ENCODE data around the gene CXorf58. TPM values are rescaled to one million over a fixed set of nuclear protein-coding genes. Genes with fewer than 3 reads are reported as not detected.
A peak's percentile ranks its signal among the peaks of the same experiment; 100 is the strongest.
"Not testable (repeated sequence)": the region's sequence is repeated elsewhere in the genome, so short reads cannot be mapped to it uniquely, and the experiment has no call there.

The CXorf58 gene
- total RNA-seq, 1 experiment from 2014 or later = not detected

DNA sequence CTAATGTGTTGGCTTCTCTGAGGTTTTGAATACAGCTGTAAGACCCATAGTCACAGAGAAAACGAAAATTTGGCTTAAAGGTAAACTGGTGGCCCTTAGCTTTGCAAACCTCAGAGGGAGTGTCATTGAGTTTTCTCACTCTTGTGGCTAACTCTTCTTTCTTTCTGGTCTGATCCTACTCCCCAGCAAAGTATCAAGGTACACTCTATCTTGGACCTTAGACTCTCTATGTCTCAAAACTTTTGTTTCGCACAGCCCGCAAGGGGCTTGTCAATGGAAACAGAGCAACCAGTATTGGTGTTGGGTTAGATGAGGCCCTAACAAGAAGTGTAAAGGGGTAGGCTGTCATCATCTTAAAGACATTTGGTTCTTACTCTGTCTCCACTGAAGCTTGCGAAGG is 19.9 kb upstream of the CXorf58 start:
- intact Hi-C loops (cut with micrococcal nuclease) = no loop called here
- no peak for DNase-seq (ENCODE audit: unreplicated experiment)
- no peak overlapping the region for H3K4me3 Mint-ChIP-seq (ENCODE audit: unreplicated experiment)
- no peaks in the 10 kb centered on the region for H3K36me3 Mint-ChIP-seq (ENCODE audit: insufficient read depth, unreplicated experiment)
- TF ChIP-seq, protein P1, sequence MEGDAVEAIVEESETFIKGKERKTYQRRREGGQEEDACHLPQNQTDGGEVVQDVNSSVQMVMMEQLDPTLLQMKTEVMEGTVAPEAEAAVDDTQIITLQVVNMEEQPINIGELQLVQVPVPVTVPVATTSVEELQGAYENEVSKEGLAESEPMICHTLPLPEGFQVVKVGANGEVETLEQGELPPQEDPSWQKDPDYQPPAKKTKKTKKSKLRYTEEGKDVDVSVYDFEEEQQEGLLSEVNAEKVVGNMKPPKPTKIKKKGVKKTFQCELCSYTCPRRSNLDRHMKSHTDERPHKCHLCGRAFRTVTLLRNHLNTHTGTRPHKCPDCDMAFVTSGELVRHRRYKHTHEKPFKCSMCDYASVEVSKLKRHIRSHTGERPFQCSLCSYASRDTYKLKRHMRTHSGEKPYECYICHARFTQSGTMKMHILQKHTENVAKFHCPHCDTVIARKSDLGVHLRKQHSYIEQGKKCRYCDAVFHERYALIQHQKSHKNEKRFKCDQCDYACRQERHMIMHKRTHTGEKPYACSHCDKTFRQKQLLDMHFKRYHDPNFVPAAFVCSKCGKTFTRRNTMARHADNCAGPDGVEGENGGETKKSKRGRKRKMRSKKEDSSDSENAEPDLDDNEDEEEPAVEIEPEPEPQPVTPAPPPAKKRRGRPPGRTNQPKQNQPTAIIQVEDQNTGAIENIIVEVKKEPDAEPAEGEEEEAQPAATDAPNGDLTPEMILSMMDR (IDR thresholded peaks at IDR 0.05; ENCODE audit: unreplicated experiment) = no peak
- H3K4me1 Mint-ChIP-seq (ENCODE audit: insufficient read depth, unreplicated experiment) = peaks cover 25% of the 10 kb centered on the region
- ChIA-PET CTCF (interaction anchor here (1.2 to 1.7 kb wide), 2 partner anchors 14 to 106 kb away, joined by 3 to 7 read pairs; no protein-coding TSS in a partner anchor), POLR2A (interaction anchor here (0.7 to 3.3 kb wide), 2 partner anchors 13 to 138 kb away, joined by 3 to 12 read pairs; no protein-coding TSS in a partner anchor)
- BruUV-seq (replicated peaks) = no TSS peak
- H3K27me3 Mint-ChIP-seq (ENCODE audit: insufficient read depth, unreplicated experiment) = no peaks in the 10 kb centered on the region
- H3K27ac Mint-ChIP-seq (ENCODE audit: low read depth, unreplicated experiment) = no peak overlapping the region
- H3K9me3 Mint-ChIP-seq (ENCODE audit: unreplicated experiment) = peaks cover 5% of the 10 kb centered on the region

DNA sequence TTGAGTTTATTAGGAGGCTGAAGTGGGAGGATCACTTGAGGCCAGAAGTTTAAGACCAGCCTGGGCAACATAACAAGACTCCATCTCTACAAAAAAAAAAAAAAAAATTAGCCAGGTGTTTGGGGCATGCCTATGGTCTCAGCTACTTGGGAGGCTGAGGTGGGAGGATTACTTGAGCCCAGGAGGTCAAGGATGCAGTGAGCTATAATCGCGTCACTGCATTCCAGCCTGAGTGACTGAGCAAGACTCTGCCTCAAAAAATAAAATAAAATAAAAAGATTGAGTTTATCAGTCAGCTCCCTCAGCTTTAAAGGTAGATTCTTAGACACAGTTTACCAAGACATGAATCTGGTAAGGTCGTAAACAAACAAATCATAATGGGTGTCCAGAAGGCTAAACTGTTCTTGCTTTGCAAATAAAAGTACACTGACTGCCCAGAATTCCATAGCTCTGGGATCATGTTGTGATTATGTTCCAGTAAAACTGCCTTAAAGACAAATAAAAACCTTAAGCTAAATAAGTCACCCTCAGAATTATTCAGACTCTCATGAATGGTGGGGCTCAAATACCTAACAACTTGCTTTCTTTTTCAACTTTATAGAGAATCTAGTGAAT is 18.8 kb upstream of the CXorf58 start:
- ChIA-PET CTCF (interaction anchor here (0.6 to 1.7 kb wide), 7 partner anchors 9 to 150 kb away, joined by 3 to 7 read pairs (median 4); no protein-coding TSS in a partner anchor), POLR2A (interaction anchor here (0.6 to 3.3 kb wide), 6 partner anchors 9 to 147 kb away, joined by 3 to 13 read pairs (median 6); partner anchors contain the start of gene SAT1)
- no peaks in the 10 kb centered on the region for H3K36me3 Mint-ChIP-seq (ENCODE audit: insufficient read depth, unreplicated experiment)
- H3K4me1 Mint-ChIP-seq (ENCODE audit: insufficient read depth, unreplicated experiment) = peaks cover 14% of the 10 kb centered on the region
- intact Hi-C loops (cut with micrococcal nuclease) = no loop called here
- H3K27ac Mint-ChIP-seq (ENCODE audit: low read depth, unreplicated experiment) = peak overlapping the region; percentile 59
- TF ChIP-seq, protein P1 (IDR thresholded peaks at IDR 0.05; ENCODE audit: unreplicated experiment) = no peak
- DNase-seq (ENCODE audit: unreplicated experiment) = no peak
- peaks cover 5% of the 10 kb centered on the region for H3K9me3 Mint-ChIP-seq (ENCODE audit: unreplicated experiment)
- H3K4me3 Mint-ChIP-seq (ENCODE audit: unreplicated experiment) = no peak overlapping the region
- no TSS peak for BruUV-seq (replicated peaks)
- no peaks in the 10 kb centered on the region for H3K27me3 Mint-ChIP-seq (ENCODE audit: insufficient read depth, unreplicated experiment)

DNA sequence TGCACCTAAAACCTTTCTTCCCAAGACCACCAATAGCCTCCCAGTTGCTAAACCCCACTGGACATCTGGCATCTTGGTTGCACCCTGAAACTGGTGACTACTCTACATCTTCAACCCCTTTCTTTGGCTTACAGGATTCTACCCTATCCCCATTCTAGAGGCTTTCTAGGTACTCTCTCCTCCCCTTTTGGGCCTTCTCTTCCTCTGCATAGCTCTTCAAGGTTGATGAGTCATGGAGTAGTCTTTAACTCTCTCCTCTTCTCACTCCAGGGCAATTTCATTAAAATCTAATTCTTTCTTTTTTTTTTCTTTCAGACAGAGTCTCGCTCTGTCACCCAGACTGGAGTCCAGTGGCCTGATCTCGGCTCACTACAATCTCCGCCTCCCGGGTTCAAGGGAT is 16.9 kb upstream of the CXorf58 start:
- ChIA-PET POLR2A (interaction anchor here (3.3 kb wide), 1 partner anchor 10 kb away, joined by 12 read pairs; no protein-coding TSS in a partner anchor), CTCF (no interaction called here)
- peaks cover 5% of the 10 kb centered on the region for H3K9me3 Mint-ChIP-seq (ENCODE audit: unreplicated experiment)
- DNase-seq (ENCODE audit: unreplicated experiment) = peak; percentile 24
- H3K36me3 Mint-ChIP-seq (ENCODE audit: insufficient read depth, unreplicated experiment) = no peaks in the 10 kb centered on the region
- no TSS peak for BruUV-seq (replicated peaks)
- H3K4me3 Mint-ChIP-seq (ENCODE audit: unreplicated experiment) = no peak overlapping the region
- intact Hi-C loops (cut with micrococcal nuclease) = no loop called here
- TF ChIP-seq, protein P1 (IDR thresholded peaks at IDR 0.05; ENCODE audit: unreplicated experiment) = no peak
- no peak overlapping the region for H3K27ac Mint-ChIP-seq (ENCODE audit: low read depth, unreplicated experiment)
- no peaks in the 10 kb centered on the region for H3K27me3 Mint-ChIP-seq (ENCODE audit: insufficient read depth, unreplicated experiment)
- H3K4me1 Mint-ChIP-seq (ENCODE audit: insufficient read depth, unreplicated experiment) = peaks cover 6% of the 10 kb centered on the region

DNA sequence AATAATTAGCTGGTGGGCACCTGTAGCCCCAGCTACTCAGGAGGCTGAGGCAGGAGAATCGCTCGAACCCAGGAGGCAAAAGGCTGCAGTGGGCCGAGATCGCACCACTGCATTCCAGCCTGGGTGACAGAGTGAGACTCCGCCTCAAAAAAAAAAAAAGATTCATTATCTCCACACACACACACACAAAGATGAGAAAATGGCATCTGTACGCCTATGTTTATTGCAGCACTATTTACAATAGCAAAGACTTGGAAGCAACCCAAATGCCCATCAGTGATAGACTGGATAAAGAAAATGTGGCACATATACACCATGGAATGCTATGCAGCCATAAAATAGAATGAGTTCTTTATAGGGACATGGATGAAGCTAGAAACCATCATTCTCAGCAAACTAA is 12.8 kb upstream of the CXorf58 start:
- BruUV-seq (replicated peaks); intact Hi-C loops (cut with micrococcal nuclease); H3K36me3 Mint-ChIP-seq (ENCODE audit: insufficient read depth, unreplicated experiment); H3K27ac Mint-ChIP-seq (ENCODE audit: low read depth, unreplicated experiment); H3K27me3 Mint-ChIP-seq (ENCODE audit: insufficient read depth, unreplicated experiment); H3K9me3 Mint-ChIP-seq (ENCODE audit: unreplicated experiment); POLR2A ChIA-PET; DNase-seq (ENCODE audit: unreplicated experiment); H3K4me3 Mint-ChIP-seq (ENCODE audit: unreplicated experiment): not testable (repeated sequence)
- peaks cover 18% of the 10 kb centered on the region for H3K4me1 Mint-ChIP-seq (ENCODE audit: insufficient read depth, unreplicated experiment)
- CTCF ChIA-PET = interaction anchor here (1.8 kb wide), 1 partner anchor 12 kb away, joined by 4 read pairs; no protein-coding TSS in a partner anchor

DNA sequence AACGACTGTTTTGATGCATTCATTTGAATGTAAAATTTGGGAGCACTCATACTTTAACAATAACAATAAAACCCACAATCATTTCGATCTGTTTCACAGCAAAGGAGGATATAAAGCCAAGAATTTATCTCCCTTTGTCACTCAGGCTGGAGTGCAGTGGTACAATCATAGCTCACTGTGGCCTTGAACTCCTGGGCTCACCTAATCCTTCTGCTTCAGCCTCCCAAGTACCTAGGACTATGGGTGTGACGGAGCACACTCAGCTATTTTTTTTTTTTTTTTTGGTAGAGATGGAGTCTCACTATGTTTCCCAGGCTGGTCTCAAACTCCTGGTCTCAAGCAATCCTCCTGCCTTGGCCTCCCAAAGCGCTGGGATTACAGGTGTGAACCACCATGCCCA is 11.3 kb upstream of the CXorf58 start:
- BruUV-seq (replicated peaks); intact Hi-C loops (cut with micrococcal nuclease); DNase-seq (ENCODE audit: unreplicated experiment); H3K27ac Mint-ChIP-seq (ENCODE audit: low read depth, unreplicated experiment); H3K36me3 Mint-ChIP-seq (ENCODE audit: insufficient read depth, unreplicated experiment); H3K9me3 Mint-ChIP-seq (ENCODE audit: unreplicated experiment); H3K27me3 Mint-ChIP-seq (ENCODE audit: insufficient read depth, unreplicated experiment); H3K4me3 Mint-ChIP-seq (ENCODE audit: unreplicated experiment): not testable (repeated sequence)
- CTCF ChIA-PET = interaction anchor here (0.6 to 1.8 kb wide), 3 partner anchors 10 to 249 kb away, joined by 3 to 4 read pairs (median 3); no protein-coding TSS in a partner anchor
- POLR2A ChIA-PET = interaction anchor here (0.7 to 1.3 kb wide), 4 partner anchors 9 to 1378 kb away, joined by 3 to 4 read pairs (median 3); partner anchors contain the start of gene SAT1
- peaks cover 16% of the 10 kb centered on the region for H3K4me1 Mint-ChIP-seq (ENCODE audit: insufficient read depth, unreplicated experiment)
